Endodermal cell (in vitro differentiated cells): ENCODE data around the gene GINS3. TPM values are rescaled to one million over a fixed set of nuclear protein-coding genes. Genes with fewer than 3 reads are reported as not detected.
"Not testable (repeated sequence)": the region's sequence is repeated elsewhere in the genome, so short reads cannot be mapped to it uniquely, and the experiment has no call there.

ENCODE experiments used
- DNase-seq: peaks from one replicate; pipeline ENCODE4 v3.0.0-alpha.2; 2017
- H3K27ac ChIP-seq: 2 replicates; pipeline ENCODE4 v1.5.1; 2013; ENCODE audit warnings: mild to moderate bottlenecking, low read depth, low read length, moderate library complexity
- H3K27me3 ChIP-seq: 2 replicates; pipeline ENCODE4 v1.6.1; 2013; ENCODE audit warnings: mild to moderate bottlenecking, low read length, moderate library complexity; ENCODE audit not compliant: insufficient read depth, control insufficient read depth, poor library complexity, severe bottlenecking
- H3K36me3 ChIP-seq: 2 replicates; pipeline ENCODE4 v1.7.0; 2013; ENCODE audit warnings: mild to moderate bottlenecking, low read length, moderate library complexity; ENCODE audit not compliant: control insufficient read depth, insufficient read depth
- H3K4me1 ChIP-seq: one replicate; pipeline ENCODE4 v1.7.0; 2013; ENCODE audit warnings: low read length; ENCODE audit not compliant: control insufficient read depth, insufficient read depth
- H3K4me3 ChIP-seq: 2 replicates; pipeline ENCODE4 v1.5.1; 2013; ENCODE audit warnings: mild to moderate bottlenecking, low read length, moderate library complexity
- H3K9ac ChIP-seq: 2 replicates; pipeline ENCODE4 v1.6.1; 2013; ENCODE audit warnings: mild to moderate bottlenecking, low read length, moderate library complexity; ENCODE audit not compliant: poor library complexity, severe bottlenecking; ENCODE audit errors: extremely low read depth
- H3K9me3 ChIP-seq: 2 replicates; pipeline ENCODE4 v1.6.1; 2013; ENCODE audit warnings: mild to moderate bottlenecking, low read length, moderate library complexity; ENCODE audit not compliant: control insufficient read depth
- H3K27ac Mint-ChIP-seq: 2 replicates; pipeline ENCODE4 v1.8.0; 2020; ENCODE audit warnings: mixed read lengths
- H3K27me3 Mint-ChIP-seq: 2 replicates; pipeline ENCODE4 v1.8.0; 2021; ENCODE audit warnings: mild to moderate bottlenecking, mixed read lengths; ENCODE audit not compliant: insufficient read depth
- H3K36me3 Mint-ChIP-seq: 2 replicates; pipeline ENCODE4 v1.8.0; 2020; ENCODE audit warnings: low read depth, mixed read lengths
- H3K4me1 Mint-ChIP-seq: 2 replicates; pipeline ENCODE4 v1.8.0; 2020; ENCODE audit warnings: mixed read lengths
- H3K4me3 Mint-ChIP-seq: 2 replicates; pipeline ENCODE4 v1.8.0; 2020; ENCODE audit warnings: mild to moderate bottlenecking, moderate library complexity, mixed read lengths
- H3K9me3 Mint-ChIP-seq: 2 replicates; pipeline ENCODE4 v1.8.0; 2020; ENCODE audit warnings: mild to moderate bottlenecking, mixed read lengths
- WGBS, 2 experiments: methylation state at CpG; one replicate each; pipeline versions ENCODE4 v1.1.5 to v1.1.7; 2013; ENCODE audit warnings: missing lambda C conversion rate in 2 of 2, mixed read lengths in 1 of 2; ENCODE audit not compliant: insufficient coverage in 1 of 2, insufficient read length in 1 of 2; 5-methylcytosine and 5-hydroxymethylcytosine counted together
- total RNA-seq, 2 donors: library from RNA; stranded (reverse); fragmentation: NEBNext Ultra II Directional in 1 of 2; extraction: Animal tissue kit (Norgen Biotek cat#: 25700) in 1 of 2; gene quantifications; 2 replicates in 1 of 2; 3 replicates in 1 of 2; pipeline ENCODE4 v1.2.1, GENCODE V29; 2021
- TF ChIP-seq, protein P1 (sequence below): fragments of 200-600 bp; sonication (generic); conservative IDR thresholded peaks from 2 replicates; pipeline ENCODE4 v1.5.0; 2021; ENCODE audit warnings: antibody characterized with exemption, mild to moderate bottlenecking

GINS3 gene
- total RNA-seq, 2 donors from 2014 or later, result 10.5 to 14.7 TPM

DNA sequence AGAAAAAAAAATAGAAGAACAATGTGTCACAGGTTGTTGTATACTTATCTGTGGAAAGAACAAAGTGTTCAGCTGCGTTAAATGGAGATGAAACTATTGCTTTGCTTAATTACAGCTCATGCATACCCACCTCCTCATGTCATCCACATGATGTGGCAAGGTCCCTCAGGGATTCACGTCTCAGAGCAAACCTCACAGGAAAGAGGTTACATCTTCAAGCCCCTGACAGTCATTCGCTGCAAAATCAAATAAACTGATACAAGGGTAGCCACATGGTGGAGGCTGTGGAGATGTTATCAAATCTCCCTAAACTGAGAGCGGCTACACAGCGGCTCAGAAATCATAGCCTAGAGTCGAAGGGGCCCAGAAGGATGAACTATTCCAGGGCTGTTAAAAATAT lies 21.1 kb downstream of the GINS3 start:
- no peak overlapping the region for H3K9ac ChIP-seq
- H3K9me3 ChIP-seq, result no peaks in the 10 kb centered on the region
- no peak for DNase-seq
- TF ChIP-seq, protein P1, sequence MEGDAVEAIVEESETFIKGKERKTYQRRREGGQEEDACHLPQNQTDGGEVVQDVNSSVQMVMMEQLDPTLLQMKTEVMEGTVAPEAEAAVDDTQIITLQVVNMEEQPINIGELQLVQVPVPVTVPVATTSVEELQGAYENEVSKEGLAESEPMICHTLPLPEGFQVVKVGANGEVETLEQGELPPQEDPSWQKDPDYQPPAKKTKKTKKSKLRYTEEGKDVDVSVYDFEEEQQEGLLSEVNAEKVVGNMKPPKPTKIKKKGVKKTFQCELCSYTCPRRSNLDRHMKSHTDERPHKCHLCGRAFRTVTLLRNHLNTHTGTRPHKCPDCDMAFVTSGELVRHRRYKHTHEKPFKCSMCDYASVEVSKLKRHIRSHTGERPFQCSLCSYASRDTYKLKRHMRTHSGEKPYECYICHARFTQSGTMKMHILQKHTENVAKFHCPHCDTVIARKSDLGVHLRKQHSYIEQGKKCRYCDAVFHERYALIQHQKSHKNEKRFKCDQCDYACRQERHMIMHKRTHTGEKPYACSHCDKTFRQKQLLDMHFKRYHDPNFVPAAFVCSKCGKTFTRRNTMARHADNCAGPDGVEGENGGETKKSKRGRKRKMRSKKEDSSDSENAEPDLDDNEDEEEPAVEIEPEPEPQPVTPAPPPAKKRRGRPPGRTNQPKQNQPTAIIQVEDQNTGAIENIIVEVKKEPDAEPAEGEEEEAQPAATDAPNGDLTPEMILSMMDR, result no peak
- Mint-ChIP-seq H3K4me3 (no peak overlapping the region), H3K9me3 (no peaks in the 10 kb centered on the region), H3K4me1 (peaks cover 6% of the 10 kb centered on the region), H3K36me3 (no peaks in the 10 kb centered on the region), H3K27me3 (no peaks in the 10 kb centered on the region), H3K27ac (no peak overlapping the region)
- peaks cover 4% of the 10 kb centered on the region for H3K4me1 ChIP-seq
- 76 to 97% methylated on average over 4 to 6 of the region's 6 CpGs for WGBS, 2 experiments
- H3K27ac ChIP-seq, result no peak overlapping the region
- no peak overlapping the region for H3K4me3 ChIP-seq
- no peaks in the 10 kb centered on the region for H3K27me3 ChIP-seq
- H3K36me3 ChIP-seq, result no peaks in the 10 kb centered on the region

DNA sequence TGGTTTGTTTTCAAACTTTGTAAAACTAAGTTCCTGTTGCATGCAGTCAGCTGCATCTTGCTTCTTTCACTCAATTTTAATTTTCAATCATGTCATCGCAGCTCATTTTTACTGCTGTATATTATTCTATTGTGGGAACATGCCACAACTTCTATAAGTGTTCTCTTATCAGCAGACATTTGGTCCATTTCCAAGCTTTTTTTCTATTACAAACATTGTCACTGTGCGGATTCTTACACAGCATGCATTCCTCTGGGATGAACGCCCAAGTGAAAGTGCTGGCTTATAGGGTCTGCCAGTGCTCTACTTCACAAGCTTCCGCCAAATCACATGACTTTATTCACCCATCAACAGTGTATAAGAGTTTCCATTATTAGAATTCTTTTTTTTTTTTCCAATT lies 22.7 kb downstream of the GINS3 start:
- H3K27me3 Mint-ChIP-seq, result no peaks in the 10 kb centered on the region
- no peak for DNase-seq

DNA sequence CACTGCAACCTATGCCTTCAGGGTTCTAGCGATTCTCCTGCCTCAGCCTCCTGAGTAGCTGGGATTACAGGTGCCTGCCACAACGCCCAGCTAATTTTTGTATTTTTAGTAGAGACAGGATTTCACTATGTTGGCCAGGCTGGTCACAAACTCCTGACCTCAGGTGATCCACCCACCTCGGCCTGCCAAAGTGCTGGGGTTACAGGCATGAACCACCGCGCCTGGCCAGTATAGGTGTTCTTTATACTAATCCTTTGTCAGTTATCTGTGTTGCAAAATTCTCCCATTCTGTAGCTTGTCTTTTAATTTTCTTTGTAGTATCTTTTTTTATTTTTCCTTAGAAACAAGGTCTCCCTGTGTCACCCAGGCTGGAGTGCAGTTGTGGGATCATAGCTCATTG lies 23.7 kb downstream of the GINS3 start:
- H3K4me1 ChIP-seq, H3K9ac ChIP-seq, H3K36me3 Mint-ChIP-seq, H3K9me3 Mint-ChIP-seq, DNase-seq, H3K27ac ChIP-seq, H3K27me3 Mint-ChIP-seq, H3K36me3 ChIP-seq, H3K4me3 Mint-ChIP-seq, H3K9me3 ChIP-seq, H3K27ac Mint-ChIP-seq, H3K27me3 ChIP-seq, H3K4me3 ChIP-seq: not testable (repeated sequence)
- 92 to 97% methylated on average over 5 of the region's 5 CpGs for WGBS, 2 experiments
- H3K4me1 Mint-ChIP-seq, result peaks cover 26% of the 10 kb centered on the region

More for the DNA sequence above, 22.7 kb downstream of the GINS3 start:
- Histone ChIP-seq H3K36me3 (no peaks in the 10 kb centered on the region), H3K27ac (no peak overlapping the region), H3K4me3 (no peak overlapping the region), H3K9ac (no peak overlapping the region), H3K27me3 (no peaks in the 10 kb centered on the region), H3K9me3 (no peaks in the 10 kb centered on the region), H3K4me1 (peaks cover 4% of the 10 kb centered on the region)
- Mint-ChIP-seq H3K4me3 (no peak overlapping the region), H3K4me1 (peaks cover 22% of the 10 kb centered on the region), H3K36me3 (no peaks in the 10 kb centered on the region), H3K9me3 (no peaks in the 10 kb centered on the region), H3K27ac (no peak overlapping the region)
- TF ChIP-seq, protein P1, result no peak
- 96 to 100% methylated on average over 3 to 4 of the region's 4 CpGs for WGBS, 2 experiments

GRCh38 chr16:58417035-58417434 lies 24.8 kb downstream of the GINS3 start:
- H3K27ac ChIP-seq, result no peak overlapping the region
- no peak overlapping the region for H3K4me3 ChIP-seq
- H3K9me3 ChIP-seq, result no peaks in the 10 kb centered on the region
- WGBS, 2 experiments, result 98% methylated on average over 10 of the region's 10 CpGs
- Mint-ChIP-seq H3K36me3 (no peaks in the 10 kb centered on the region), H3K27me3 (no peaks in the 10 kb centered on the region), H3K9me3 (no peaks in the 10 kb centered on the region), H3K4me1 (peaks cover 30% of the 10 kb centered on the region), H3K27ac (no peak overlapping the region), H3K4me3 (no peak overlapping the region)
- no peaks in the 10 kb centered on the region for H3K27me3 ChIP-seq
- no peak for DNase-seq
- TF ChIP-seq, protein P1, result no peak
- H3K9ac ChIP-seq, result no peak overlapping the region
- H3K4me1 ChIP-seq, result peaks cover 4% of the 10 kb centered on the region
- H3K36me3 ChIP-seq, result no peaks in the 10 kb centered on the region
